GM12878 (cell line): ENCODE data around the gene METTL9.

Source experiments
- CTCF ChIP-seq, 3 experiments: IDR thresholded peaks in 2 of 3; conservative IDR thresholded peaks in 1 of 3; 2 replicates each; pipeline ENCODE4 v1.5.1; 2011; ENCODE audit warnings: low read depth in 3 of 3, low read length in 3 of 3, mild to moderate bottlenecking in 3 of 3, control low read depth in 2 of 3, moderate library complexity in 2 of 3, inconsistent platforms in 1 of 3, mixed read lengths in 1 of 3; ENCODE audit not compliant: control insufficient read depth in 2 of 3, insufficient read depth in 1 of 3; ENCODE audit errors: extremely low read depth in 1 of 3
- EGR1 ChIP-seq, 2 experiments: IDR thresholded peaks; 1 replicate in 1 of 2; 2 replicates in 1 of 2; pipeline ENCODE4 v1.6.1; 2011 to 2012; ENCODE audit warnings: low read depth in 2 of 2, low read length in 2 of 2, borderline replicate concordance in 1 of 2, mild to moderate bottlenecking in 1 of 2, moderate library complexity in 1 of 2
- RAD21 ChIP-seq: IDR thresholded peaks from 2 replicates; pipeline ENCODE4 v1.6.1; 2011; ENCODE audit warnings: mild to moderate bottlenecking, low read depth, low read length, moderate library complexity; ENCODE audit not compliant: insufficient read depth
- SP1 ChIP-seq: IDR thresholded peaks from one replicate; pipeline ENCODE4 v1.6.1; 2011; ENCODE audit warnings: low read depth, low read length
- USF1 ChIP-seq: IDR thresholded peaks from 2 replicates; pipeline ENCODE4 v1.6.1; 2011; ENCODE audit warnings: borderline replicate concordance, low read depth, mild to moderate bottlenecking, moderate library complexity, mixed read lengths, low read length; ENCODE audit not compliant: insufficient read depth; ENCODE audit errors: extremely low read length
- TF ChIP-seq, protein P1 (sequence below): IDR thresholded peaks from 2 replicates; pipeline ENCODE4 v1.6.1; 2012; ENCODE audit warnings: low read depth, low read length, improper control_type of control experiment
- TF ChIP-seq, protein P2 (sequence below): fragments of 450-650 bp; IDR thresholded peaks from 2 replicates; pipeline ENCODE4 v1.6.1; 2018; ENCODE audit warnings: borderline replicate concordance, mild to moderate bottlenecking; ENCODE audit not compliant: partially characterized antibody
- TF ChIP-seq, protein P3 (sequence below): IDR thresholded peaks from 2 replicates; pipeline ENCODE4 v1.6.1; 2012; ENCODE audit warnings: mild to moderate bottlenecking, low read depth, low read length

DNA sequence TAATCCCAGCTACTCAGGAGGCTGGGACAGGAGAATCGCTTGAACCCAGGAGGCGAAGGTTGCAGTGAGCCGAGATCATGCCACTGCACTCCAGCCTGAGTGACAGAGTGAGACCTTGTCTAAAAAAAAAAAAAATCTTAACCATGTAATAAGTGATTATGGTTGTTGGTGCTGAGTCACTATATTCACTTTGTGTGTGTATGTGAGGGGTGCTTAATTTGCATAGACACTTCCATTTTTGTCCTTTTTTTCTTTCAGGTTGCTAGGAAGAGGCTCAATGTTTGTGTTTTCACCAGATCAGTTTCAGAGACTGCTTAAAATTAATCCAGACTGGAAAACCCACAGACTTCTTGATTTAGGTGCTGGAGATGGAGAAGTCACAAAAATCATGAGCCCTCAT lies 18.2 kb downstream of the METTL9 start:
- no peak for TF ChIP-seq CTCF (IDR thresholded peaks at IDR 0.05 in 2 of 3, conservative IDR thresholded peaks at IDR 0.05 in 1 of 3; ENCODE audit: control insufficient read depth in 2 of 3, extremely low read depth in 1 of 3, insufficient read depth in 1 of 3, low read depth in 3 of 3, low read length in 3 of 3)
- TF ChIP-seq, protein P1, sequence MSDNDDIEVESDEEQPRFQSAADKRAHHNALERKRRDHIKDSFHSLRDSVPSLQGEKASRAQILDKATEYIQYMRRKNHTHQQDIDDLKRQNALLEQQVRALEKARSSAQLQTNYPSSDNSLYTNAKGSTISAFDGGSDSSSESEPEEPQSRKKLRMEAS = no peak
- TF ChIP-seq, protein P2, sequence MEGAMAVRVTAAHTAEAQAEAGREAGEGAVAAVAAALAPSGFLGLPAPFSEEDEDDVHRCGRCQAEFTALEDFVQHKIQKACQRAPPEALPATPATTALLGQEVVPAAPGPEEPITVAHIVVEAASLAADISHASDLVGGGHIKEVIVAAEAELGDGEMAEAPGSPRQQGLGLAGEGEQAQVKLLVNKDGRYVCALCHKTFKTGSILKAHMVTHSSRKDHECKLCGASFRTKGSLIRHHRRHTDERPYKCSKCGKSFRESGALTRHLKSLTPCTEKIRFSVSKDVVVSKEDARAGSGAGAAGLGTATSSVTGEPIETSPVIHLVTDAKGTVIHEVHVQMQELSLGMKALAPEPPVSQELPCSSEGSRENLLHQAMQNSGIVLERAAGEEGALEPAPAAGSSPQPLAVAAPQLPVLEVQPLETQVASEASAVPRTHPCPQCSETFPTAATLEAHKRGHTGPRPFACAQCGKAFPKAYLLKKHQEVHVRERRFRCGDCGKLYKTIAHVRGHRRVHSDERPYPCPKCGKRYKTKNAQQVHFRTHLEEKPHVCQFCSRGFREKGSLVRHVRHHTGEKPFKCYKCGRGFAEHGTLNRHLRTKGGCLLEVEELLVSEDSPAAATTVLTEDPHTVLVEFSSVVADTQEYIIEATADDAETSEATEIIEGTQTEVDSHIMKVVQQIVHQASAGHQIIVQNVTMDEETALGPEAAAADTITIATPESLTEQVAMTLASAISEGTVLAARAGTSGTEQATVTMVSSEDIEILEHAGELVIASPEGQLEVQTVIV = no peak
- TF ChIP-seq USF1 = no peak
- TF ChIP-seq, protein P3, sequence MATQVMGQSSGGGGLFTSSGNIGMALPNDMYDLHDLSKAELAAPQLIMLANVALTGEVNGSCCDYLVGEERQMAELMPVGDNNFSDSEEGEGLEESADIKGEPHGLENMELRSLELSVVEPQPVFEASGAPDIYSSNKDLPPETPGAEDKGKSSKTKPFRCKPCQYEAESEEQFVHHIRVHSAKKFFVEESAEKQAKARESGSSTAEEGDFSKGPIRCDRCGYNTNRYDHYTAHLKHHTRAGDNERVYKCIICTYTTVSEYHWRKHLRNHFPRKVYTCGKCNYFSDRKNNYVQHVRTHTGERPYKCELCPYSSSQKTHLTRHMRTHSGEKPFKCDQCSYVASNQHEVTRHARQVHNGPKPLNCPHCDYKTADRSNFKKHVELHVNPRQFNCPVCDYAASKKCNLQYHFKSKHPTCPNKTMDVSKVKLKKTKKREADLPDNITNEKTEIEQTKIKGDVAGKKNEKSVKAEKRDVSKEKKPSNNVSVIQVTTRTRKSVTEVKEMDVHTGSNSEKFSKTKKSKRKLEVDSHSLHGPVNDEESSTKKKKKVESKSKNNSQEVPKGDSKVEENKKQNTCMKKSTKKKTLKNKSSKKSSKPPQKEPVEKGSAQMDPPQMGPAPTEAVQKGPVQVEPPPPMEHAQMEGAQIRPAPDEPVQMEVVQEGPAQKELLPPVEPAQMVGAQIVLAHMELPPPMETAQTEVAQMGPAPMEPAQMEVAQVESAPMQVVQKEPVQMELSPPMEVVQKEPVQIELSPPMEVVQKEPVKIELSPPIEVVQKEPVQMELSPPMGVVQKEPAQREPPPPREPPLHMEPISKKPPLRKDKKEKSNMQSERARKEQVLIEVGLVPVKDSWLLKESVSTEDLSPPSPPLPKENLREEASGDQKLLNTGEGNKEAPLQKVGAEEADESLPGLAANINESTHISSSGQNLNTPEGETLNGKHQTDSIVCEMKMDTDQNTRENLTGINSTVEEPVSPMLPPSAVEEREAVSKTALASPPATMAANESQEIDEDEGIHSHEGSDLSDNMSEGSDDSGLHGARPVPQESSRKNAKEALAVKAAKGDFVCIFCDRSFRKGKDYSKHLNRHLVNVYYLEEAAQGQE = no peak
- no peak for TF ChIP-seq RAD21
- no peak for TF ChIP-seq SP1
- TF ChIP-seq EGR1 (IDR thresholded peaks at IDR 0.05; ENCODE audit: borderline replicate concordance in 1 of 2, low read depth in 2 of 2, low read length in 2 of 2) = no peak
